GM10266 (cell line): ENCODE results near the gene WDR33.

Experiments
- DNase-seq: peaks from one replicate; pipeline ENCODE4 v3.0.0; 2012; ENCODE audit errors: extremely low spot score
- CTCF ChIP-seq: IDR thresholded peaks from 2 replicates; pipeline ENCODE4 v1.5.1; 2012; ENCODE audit warnings: mild to moderate bottlenecking, low read depth; ENCODE audit not compliant: control insufficient read depth, insufficient read depth; ENCODE audit errors: missing control alignments

The WDR33 gene

GRCh38 chr2:127739800-127740199 is 71.2 kb downstream of the WDR33 start:
- no peak for DNase-seq
- TF ChIP-seq CTCF, result no peak

- TF ChIP-seq CTCF, result no peak
- no peak for DNase-seq
Observed at GRCh38 chr2:127737892-127738291, 73.1 kb downstream of the WDR33 start.

GRCh38 chr2:127735537-127736399 is 75.2 kb downstream of the WDR33 start:
- no peak for DNase-seq

GRCh38 chr2:127735044-127735443 is 75.9 kb downstream of the WDR33 start:
- no peak for TF ChIP-seq CTCF

More at GRCh38 chr2:127735537-127736399, 75.2 kb downstream of the WDR33 start:
- no peak for TF ChIP-seq CTCF

GRCh38 chr2:127733816-127734537 is 77.0 kb downstream of the WDR33 start:
- TF ChIP-seq CTCF, result no peak

More at GRCh38 chr2:127735044-127735443, 75.9 kb downstream of the WDR33 start:
- no peak for DNase-seq

GRCh38 chr2:127733113-127733815 is 77.7 kb downstream of the WDR33 start:
- TF ChIP-seq CTCF, result no peak
- no peak for DNase-seq

More at GRCh38 chr2:127733816-127734537, 77.0 kb downstream of the WDR33 start:
- DNase-seq, result no peak
